Liver (tissue), 9 donors: ENCODE results near the gene SRRM2. TPM values are rescaled to one million over a fixed set of nuclear protein-coding genes. Genes with fewer than 3 reads are reported as not detected.

ENCODE experiments used
- DNase-seq: peaks from one replicate; pipeline ENCODE4 v3.0.0-alpha.2; 2017; ENCODE audit warnings: low spot score
- H3K27ac ChIP-seq, 2 donors: one replicate each; pipeline ENCODE4 v1.7.0; 2013; ENCODE audit warnings: inconsistent platforms in 2 of 2, low read length in 2 of 2, control low read depth in 1 of 2, low read depth in 1 of 2, mild to moderate bottlenecking in 1 of 2
- H3K27me3 ChIP-seq, 4 donors: one replicate each; pipeline versions ENCODE4 v1.6.1 to v1.7.0; 2013; ENCODE audit warnings: low read length in 3 of 4, inconsistent platforms in 1 of 4, mild to moderate bottlenecking in 1 of 4, moderate library complexity in 1 of 4; ENCODE audit not compliant: control insufficient read depth in 4 of 4, insufficient read depth in 4 of 4
- H3K36me3 ChIP-seq, 4 donors: one replicate each; pipeline versions ENCODE4 v1.6.1 to v1.7.0; 2013; ENCODE audit warnings: low read length in 3 of 4, mild to moderate bottlenecking in 3 of 4, low read depth in 1 of 4, moderate library complexity in 1 of 4; ENCODE audit not compliant: control insufficient read depth in 4 of 4, insufficient read depth in 3 of 4
- H3K4me1 ChIP-seq, 4 donors: one replicate each; pipeline versions ENCODE4 v1.6.1 to v1.7.0; 2013; ENCODE audit warnings: low read length in 3 of 4, mild to moderate bottlenecking in 3 of 4, moderate library complexity in 1 of 4; ENCODE audit not compliant: control insufficient read depth in 4 of 4, insufficient read depth in 4 of 4
- H3K4me3 ChIP-seq, 3 donors: one replicate each; pipeline versions ENCODE4 v1.6.1 to v1.7.0; 2013; ENCODE audit warnings: low read length in 3 of 3, control low read depth in 1 of 3, low read depth in 1 of 3, mild to moderate bottlenecking in 1 of 3
- H3K9ac ChIP-seq, 2 donors: one replicate each; pipeline ENCODE4 v1.7.0; 2013; ENCODE audit warnings: low read length in 2 of 2, mild to moderate bottlenecking in 2 of 2, moderate library complexity in 2 of 2, control low read depth in 1 of 2, low read depth in 1 of 2
- H3K9me3 ChIP-seq, 4 donors: one replicate each; pipeline versions ENCODE4 v1.6.1 to v1.7.0; 2013; ENCODE audit warnings: low read length in 3 of 4; ENCODE audit not compliant: control insufficient read depth in 4 of 4
- EGR1 ChIP-seq, 2 donors: IDR thresholded peaks; 2 replicates each; pipeline ENCODE4 v1.6.1; 2016 to 2018; ENCODE audit warnings: antibody characterized with exemption in 2 of 2, low read depth in 2 of 2
- FOXA1 ChIP-seq: IDR thresholded peaks from 2 replicates; pipeline ENCODE4 v1.6.1; 2016; ENCODE audit warnings: antibody characterized with exemption
- FOXA2 ChIP-seq: IDR thresholded peaks from 2 replicates; pipeline ENCODE4 v1.6.1; 2016; ENCODE audit warnings: antibody characterized with exemption
- GABPA ChIP-seq, 2 donors: IDR thresholded peaks in 1 of 2; conservative IDR thresholded peaks in 1 of 2; 2 replicates each; pipeline ENCODE4 v1.6.1; 2016; ENCODE audit warnings: antibody characterized with exemption in 2 of 2, mild to moderate bottlenecking in 1 of 2, moderate library complexity in 1 of 2
- HNF4A ChIP-seq, 2 donors: conservative IDR thresholded peaks; 2 replicates each; pipeline ENCODE4 v1.6.1; 2016; ENCODE audit warnings: antibody characterized with exemption in 2 of 2, mild to moderate bottlenecking in 2 of 2
- HNF4G ChIP-seq: IDR thresholded peaks from 2 replicates; pipeline ENCODE4 v1.6.1; 2016; ENCODE audit warnings: antibody characterized with exemption
- JUND ChIP-seq, 2 donors: IDR thresholded peaks; 2 replicates each; pipeline ENCODE4 v1.6.1; 2016; ENCODE audit warnings: antibody characterized with exemption in 2 of 2
- NR2F2 ChIP-seq: IDR thresholded peaks from 2 replicates; pipeline ENCODE4 v1.6.1; 2016; ENCODE audit warnings: antibody characterized with exemption
- RAD21 ChIP-seq, 2 donors: IDR thresholded peaks; 2 replicates each; pipeline ENCODE4 v1.6.1; 2016; ENCODE audit warnings: antibody characterized with exemption in 2 of 2, mild to moderate bottlenecking in 2 of 2
- RXRA ChIP-seq, 2 donors: IDR thresholded peaks; 2 replicates each; pipeline ENCODE4 v1.6.1; 2017 to 2018; ENCODE audit warnings: antibody characterized with exemption in 2 of 2, mild to moderate bottlenecking in 1 of 2
- SP1 ChIP-seq: IDR thresholded peaks from 2 replicates; pipeline ENCODE4 v1.6.1; 2018; ENCODE audit warnings: antibody characterized with exemption, mild to moderate bottlenecking
- TAF1 ChIP-seq: conservative IDR thresholded peaks from 2 replicates; pipeline ENCODE4 v1.6.1; 2016; ENCODE audit warnings: antibody characterized with exemption, mild to moderate bottlenecking
- YY1 ChIP-seq: IDR thresholded peaks from 2 replicates; pipeline ENCODE4 v1.6.1; 2016; ENCODE audit warnings: antibody characterized with exemption, mild to moderate bottlenecking
- WGBS: extraction: QIAGEN DNeasy Blood & Tissue Kit; methylation state at CpG from one replicate; pipeline ENCODE4 v1.1.7; 2013; 5-methylcytosine and 5-hydroxymethylcytosine counted together
- polyA plus RNA-seq, 2 donors: library from polyadenylated mRNA; stranded (reverse) in 1 of 2; unstranded in 1 of 2; fragments of 200-250 nt in 1 of 2; fragments of >200 nt in 1 of 2; fragmentation: Nextera tagmentation in 1 of 2; extraction: Ambion mirVana in 1 of 2; gene quantifications; one replicate each; pipeline versions ENCODE4 v1.2.1 to v1.2.3, GENCODE V29; 2013 to 2015
- total RNA-seq, 2 donors: library from RNA; depleted of rRNA; stranded (reverse); fragments of >200 nt; gene quantifications; one replicate each; pipeline ENCODE4 v1.2.3, GENCODE V29; 2014
- TF ChIP-seq, protein P1 (sequence below): IDR thresholded peaks from 2 replicates; pipeline ENCODE4 v1.6.1; 2016; ENCODE audit warnings: antibody characterized with exemption, mild to moderate bottlenecking
- TF ChIP-seq, protein P2 (sequence below): IDR thresholded peaks from 2 replicates; pipeline ENCODE4 v1.6.1; 2016; ENCODE audit warnings: antibody characterized with exemption
- TF ChIP-seq, protein P3 (sequence below): IDR thresholded peaks from 2 replicates; pipeline ENCODE4 v1.6.1; 2016; ENCODE audit warnings: antibody characterized with exemption
- TF ChIP-seq, protein P4 (sequence below): IDR thresholded peaks from 2 replicates; pipeline ENCODE4 v1.6.1; 2016; ENCODE audit warnings: antibody characterized with exemption
- donor health status: healthy.
- donor health status: healthy.
- donor health status: healthy.
- donor health status: healthy.
- donor health status: healthy.

The SRRM2 gene
- total and polyA plus RNA-seq, 4 donors: 84.8 to 199 (median 133) TPM

DNA sequence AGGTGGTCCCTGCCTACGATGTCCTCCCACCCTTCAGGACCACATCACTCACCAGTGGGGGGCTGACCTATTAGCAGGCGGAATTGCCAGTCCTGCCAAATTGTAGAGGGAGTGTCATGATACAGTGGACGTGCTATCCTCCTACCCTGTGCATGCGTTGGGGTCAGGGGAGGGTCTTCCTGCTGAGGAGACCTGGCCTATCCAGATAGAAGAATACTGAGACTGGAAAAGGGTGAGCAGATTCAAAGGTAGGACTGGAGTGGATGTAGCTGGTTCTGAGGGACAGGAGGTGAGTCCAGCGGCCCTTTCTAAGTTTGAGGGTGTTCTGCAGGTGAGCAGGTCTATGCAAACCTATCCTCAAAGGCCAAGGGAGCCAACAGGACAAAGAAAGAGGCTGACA is 53.8 kb downstream of the SRRM2 start (continued):
- TF ChIP-seq, protein P1, sequence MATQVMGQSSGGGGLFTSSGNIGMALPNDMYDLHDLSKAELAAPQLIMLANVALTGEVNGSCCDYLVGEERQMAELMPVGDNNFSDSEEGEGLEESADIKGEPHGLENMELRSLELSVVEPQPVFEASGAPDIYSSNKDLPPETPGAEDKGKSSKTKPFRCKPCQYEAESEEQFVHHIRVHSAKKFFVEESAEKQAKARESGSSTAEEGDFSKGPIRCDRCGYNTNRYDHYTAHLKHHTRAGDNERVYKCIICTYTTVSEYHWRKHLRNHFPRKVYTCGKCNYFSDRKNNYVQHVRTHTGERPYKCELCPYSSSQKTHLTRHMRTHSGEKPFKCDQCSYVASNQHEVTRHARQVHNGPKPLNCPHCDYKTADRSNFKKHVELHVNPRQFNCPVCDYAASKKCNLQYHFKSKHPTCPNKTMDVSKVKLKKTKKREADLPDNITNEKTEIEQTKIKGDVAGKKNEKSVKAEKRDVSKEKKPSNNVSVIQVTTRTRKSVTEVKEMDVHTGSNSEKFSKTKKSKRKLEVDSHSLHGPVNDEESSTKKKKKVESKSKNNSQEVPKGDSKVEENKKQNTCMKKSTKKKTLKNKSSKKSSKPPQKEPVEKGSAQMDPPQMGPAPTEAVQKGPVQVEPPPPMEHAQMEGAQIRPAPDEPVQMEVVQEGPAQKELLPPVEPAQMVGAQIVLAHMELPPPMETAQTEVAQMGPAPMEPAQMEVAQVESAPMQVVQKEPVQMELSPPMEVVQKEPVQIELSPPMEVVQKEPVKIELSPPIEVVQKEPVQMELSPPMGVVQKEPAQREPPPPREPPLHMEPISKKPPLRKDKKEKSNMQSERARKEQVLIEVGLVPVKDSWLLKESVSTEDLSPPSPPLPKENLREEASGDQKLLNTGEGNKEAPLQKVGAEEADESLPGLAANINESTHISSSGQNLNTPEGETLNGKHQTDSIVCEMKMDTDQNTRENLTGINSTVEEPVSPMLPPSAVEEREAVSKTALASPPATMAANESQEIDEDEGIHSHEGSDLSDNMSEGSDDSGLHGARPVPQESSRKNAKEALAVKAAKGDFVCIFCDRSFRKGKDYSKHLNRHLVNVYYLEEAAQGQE: no peak
- TF ChIP-seq FOXA1: no peak

DNA sequence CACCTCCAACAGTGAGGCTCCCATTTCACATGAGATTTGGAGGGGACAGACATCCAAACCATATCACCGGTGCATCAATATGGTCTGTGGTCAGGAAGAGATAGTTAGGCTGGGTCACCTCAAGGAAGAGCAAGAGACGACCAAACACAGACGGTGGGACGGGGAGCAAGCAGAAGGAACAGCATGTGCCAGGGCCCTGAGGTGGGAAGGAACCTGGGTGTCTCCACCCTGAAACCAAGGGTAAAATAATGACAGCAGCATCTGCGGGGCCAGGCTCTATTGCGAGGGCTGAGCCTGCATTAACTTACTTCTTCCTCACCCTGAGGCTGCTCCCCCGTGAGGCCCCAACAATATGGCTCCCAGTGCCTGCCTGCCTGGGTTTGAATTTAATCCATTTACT is 55.7 kb downstream of the SRRM2 start:
- Histone ChIP-seq H3K4me3 (no peak overlapping the region), H3K27me3 (peaks cover 0 to 4% (median 0%) of the 10 kb centered on the region in 4 donors), H3K27ac (no peak overlapping the region), H3K9me3 (peaks cover 0 to 10% (median 5%) of the 10 kb centered on the region in 4 donors), H3K9ac (no peak overlapping the region), H3K4me1 (no peaks in the 10 kb centered on the region), H3K36me3 (no peaks in the 10 kb centered on the region)
- WGBS: 86% methylated on average over 7 of the region's 7 CpGs
- TF ChIP-seq SP1 (no peak), RXRA (IDR thresholded peaks at IDR 0.05) (no peak), TAF1 (no peak), FOXA2 (no peak), RAD21 (IDR thresholded peaks at IDR 0.05) (no peak), JUND (IDR thresholded peaks at IDR 0.05) (no peak), HNF4A (conservative IDR thresholded peaks at IDR 0.05) (no peak)
- TF ChIP-seq, protein P1: no peak
- DNase-seq: no peak

DNA sequence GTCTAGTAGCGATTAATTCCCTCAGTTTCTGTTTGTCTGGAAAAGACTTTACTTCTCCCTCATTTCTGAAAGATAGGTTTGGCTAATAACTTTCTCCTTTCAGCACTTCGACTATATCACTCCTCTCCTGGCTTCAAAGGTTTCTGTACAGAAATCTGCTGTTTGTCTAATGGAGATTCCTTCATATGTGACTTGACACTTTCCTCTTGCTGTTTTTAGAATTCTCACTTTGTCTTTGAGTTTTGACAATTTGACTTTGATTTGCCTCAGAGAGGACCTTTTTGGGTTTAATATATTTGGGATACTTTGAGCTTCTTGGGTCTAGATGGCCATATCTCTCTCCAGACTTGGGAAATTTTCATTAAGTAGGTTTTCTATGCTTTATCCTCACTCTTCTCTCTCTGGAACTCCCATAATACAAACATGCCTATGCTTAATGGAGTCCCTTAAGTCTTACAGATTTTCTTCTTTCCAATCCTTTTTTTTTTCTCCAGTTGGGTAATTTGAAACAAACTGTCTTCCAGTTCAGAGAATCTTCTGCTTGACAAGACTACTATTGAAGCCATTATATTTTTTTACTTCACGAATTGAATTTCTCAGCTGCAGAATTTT is 56.8 kb downstream of the SRRM2 start:
- WGBS: 66% methylated on average over 3 of the region's 3 CpGs
- H3K9me3 ChIP-seq: peaks cover 0 to 5% (median 2%) of the 10 kb centered on the region in 4 donors
- no peaks in the 10 kb centered on the region for H3K4me1 ChIP-seq
- peaks cover 0 to 4% (median 0%) of the 10 kb centered on the region in 4 donors for H3K27me3 ChIP-seq
- H3K36me3 ChIP-seq: no peaks in the 10 kb centered on the region
- DNase-seq: no peak
- no peak overlapping the region for H3K27ac ChIP-seq
- H3K9ac ChIP-seq: no peak overlapping the region
- no peak overlapping the region for H3K4me3 ChIP-seq
- no peak for TF ChIP-seq SP1
- no peak for TF ChIP-seq YY1
- no peak for TF ChIP-seq FOXA1
- TF ChIP-seq HNF4A (conservative IDR thresholded peaks at IDR 0.05): no peak
- no peak for TF ChIP-seq RAD21 (IDR thresholded peaks at IDR 0.05)
- no peak for TF ChIP-seq HNF4G
- no peak for TF ChIP-seq EGR1 (IDR thresholded peaks at IDR 0.05; ENCODE audit: low read depth in 2 of 2)
- TF ChIP-seq, protein P2, sequence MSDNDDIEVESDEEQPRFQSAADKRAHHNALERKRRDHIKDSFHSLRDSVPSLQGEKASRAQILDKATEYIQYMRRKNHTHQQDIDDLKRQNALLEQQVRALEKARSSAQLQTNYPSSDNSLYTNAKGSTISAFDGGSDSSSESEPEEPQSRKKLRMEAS: no peak
- no peak for TF ChIP-seq GABPA (IDR thresholded peaks at IDR 0.05 in 1 of 2, conservative IDR thresholded peaks at IDR 0.05 in 1 of 2)
- no peak for TF ChIP-seq NR2F2
- TF ChIP-seq, protein P1: no peak
- TF ChIP-seq JUND (IDR thresholded peaks at IDR 0.05): no peak
- TF ChIP-seq, protein P3, sequence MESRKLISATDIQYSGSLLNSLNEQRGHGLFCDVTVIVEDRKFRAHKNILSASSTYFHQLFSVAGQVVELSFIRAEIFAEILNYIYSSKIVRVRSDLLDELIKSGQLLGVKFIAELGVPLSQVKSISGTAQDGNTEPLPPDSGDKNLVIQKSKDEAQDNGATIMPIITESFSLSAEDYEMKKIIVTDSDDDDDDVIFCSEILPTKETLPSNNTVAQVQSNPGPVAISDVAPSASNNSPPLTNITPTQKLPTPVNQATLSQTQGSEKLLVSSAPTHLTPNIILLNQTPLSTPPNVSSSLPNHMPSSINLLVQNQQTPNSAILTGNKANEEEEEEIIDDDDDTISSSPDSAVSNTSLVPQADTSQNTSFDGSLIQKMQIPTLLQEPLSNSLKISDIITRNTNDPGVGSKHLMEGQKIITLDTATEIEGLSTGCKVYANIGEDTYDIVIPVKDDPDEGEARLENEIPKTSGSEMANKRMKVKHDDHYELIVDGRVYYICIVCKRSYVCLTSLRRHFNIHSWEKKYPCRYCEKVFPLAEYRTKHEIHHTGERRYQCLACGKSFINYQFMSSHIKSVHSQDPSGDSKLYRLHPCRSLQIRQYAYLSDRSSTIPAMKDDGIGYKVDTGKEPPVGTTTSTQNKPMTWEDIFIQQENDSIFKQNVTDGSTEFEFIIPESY: no peak
- no peak for TF ChIP-seq FOXA2
- TF ChIP-seq, protein P4, sequence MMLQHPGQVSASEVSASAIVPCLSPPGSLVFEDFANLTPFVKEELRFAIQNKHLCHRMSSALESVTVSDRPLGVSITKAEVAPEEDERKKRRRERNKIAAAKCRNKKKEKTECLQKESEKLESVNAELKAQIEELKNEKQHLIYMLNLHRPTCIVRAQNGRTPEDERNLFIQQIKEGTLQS: no peak
